ENCODE measurements around the gene ATP13A3. TPM values are rescaled to one million over a fixed set of nuclear protein-coding genes. Genes with fewer than 3 reads are reported as not detected.
A peak's percentile ranks its signal among the peaks of the same experiment; 100 is the strongest.
"Not testable (repeated sequence)": the region's sequence is repeated elsewhere in the genome, so short reads cannot be mapped to it uniquely, and the experiment has no call there.

ATP13A3 gene
- total RNA-seq: 100 to 1,000 TPM; 188 to 284 TPM

DNA sequence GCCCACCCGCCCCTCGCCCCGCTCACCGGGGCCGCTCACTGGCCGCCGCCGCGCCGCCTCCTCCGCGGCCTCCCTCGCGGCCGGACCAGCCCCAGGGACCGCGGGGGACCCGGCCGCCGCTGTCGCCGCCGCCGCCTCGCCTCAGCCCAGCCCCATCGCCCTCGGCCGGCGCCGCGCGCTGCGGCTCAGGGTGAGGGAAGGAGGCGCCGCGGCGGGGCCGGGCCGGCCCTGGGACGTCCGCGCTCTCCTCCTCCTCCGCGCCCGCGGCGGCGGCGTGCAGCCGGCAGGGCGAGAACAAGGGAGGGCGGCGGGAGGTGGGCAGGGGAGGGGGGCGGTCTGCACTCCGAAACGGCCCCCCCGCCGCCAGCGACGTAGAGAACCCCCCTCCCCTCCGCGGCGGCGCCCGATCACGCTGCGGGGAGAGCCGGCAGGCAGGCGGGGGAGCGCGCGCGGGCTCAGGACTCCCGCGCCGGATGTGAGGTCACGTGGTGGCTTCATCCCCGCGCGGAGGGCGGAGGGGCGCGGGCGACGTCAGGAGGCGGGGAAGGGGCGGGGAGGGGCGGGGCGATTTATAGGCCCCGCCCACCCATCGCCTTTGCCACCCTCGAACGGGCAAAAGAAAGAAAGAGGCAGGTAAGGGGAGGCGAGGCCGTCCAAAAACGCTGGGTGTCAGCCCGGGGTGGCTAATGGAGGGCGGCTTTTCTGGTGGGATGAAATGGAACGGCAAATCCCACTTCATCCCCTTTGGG is at the start of gene ATP13A3:
TSS of gene ATP13A3 (minus strand) at position 463 of the 749 bp plus-strand sequence. CDS start 24,812 bp downstream, outside the sequence.
- Histone ChIP-seq H3K27ac (peak within 1 kb of the TSS; percentile 91 to 95), H3K9me3 (no peaks in the 10 kb centered on the region), H3K36me3 (peaks cover 7% of the 10 kb centered on the region), H3K27me3 (no peaks in the 10 kb centered on the region), H3K4me1 (peaks cover 0 to 67% of the 10 kb centered on the region in 2 donors), H3K4me3 (peak within 1 kb of the TSS; percentile 79 to 84)
- TF ChIP-seq, protein P1, sequence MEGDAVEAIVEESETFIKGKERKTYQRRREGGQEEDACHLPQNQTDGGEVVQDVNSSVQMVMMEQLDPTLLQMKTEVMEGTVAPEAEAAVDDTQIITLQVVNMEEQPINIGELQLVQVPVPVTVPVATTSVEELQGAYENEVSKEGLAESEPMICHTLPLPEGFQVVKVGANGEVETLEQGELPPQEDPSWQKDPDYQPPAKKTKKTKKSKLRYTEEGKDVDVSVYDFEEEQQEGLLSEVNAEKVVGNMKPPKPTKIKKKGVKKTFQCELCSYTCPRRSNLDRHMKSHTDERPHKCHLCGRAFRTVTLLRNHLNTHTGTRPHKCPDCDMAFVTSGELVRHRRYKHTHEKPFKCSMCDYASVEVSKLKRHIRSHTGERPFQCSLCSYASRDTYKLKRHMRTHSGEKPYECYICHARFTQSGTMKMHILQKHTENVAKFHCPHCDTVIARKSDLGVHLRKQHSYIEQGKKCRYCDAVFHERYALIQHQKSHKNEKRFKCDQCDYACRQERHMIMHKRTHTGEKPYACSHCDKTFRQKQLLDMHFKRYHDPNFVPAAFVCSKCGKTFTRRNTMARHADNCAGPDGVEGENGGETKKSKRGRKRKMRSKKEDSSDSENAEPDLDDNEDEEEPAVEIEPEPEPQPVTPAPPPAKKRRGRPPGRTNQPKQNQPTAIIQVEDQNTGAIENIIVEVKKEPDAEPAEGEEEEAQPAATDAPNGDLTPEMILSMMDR (IDR thresholded peaks at IDR 0.05): no peak
- DNase-seq (ENCODE audit: low spot score): peak; percentile 90

DNA sequence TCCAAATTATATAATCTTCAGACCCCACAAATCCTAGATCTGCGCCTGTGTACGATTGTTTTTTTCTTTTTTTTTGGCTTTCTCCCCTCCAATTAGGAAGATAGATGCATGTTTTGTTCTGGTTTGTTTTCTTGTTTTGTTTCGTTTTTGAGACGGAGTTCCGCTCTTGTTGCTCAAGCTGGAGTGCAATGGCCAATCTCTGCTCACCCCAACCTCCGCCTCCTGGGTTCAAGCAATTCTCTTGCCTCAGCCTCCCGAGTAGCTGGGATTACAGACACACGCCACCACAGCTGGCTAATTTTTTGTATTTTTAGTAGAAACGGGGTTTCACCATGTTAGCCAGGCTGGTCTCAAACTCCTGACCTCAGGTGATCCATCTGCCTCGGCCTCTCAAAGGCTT is 48.4 kb upstream of the ATP13A3 start:
- H3K36me3 ChIP-seq; H3K27ac ChIP-seq; H3K4me3 ChIP-seq; H3K27me3 ChIP-seq; DNase-seq (ENCODE audit: low spot score); H3K9me3 ChIP-seq: not testable (repeated sequence)
- H3K4me1 ChIP-seq: peaks cover 0 to 15% of the 10 kb centered on the region in 2 donors

DNA sequence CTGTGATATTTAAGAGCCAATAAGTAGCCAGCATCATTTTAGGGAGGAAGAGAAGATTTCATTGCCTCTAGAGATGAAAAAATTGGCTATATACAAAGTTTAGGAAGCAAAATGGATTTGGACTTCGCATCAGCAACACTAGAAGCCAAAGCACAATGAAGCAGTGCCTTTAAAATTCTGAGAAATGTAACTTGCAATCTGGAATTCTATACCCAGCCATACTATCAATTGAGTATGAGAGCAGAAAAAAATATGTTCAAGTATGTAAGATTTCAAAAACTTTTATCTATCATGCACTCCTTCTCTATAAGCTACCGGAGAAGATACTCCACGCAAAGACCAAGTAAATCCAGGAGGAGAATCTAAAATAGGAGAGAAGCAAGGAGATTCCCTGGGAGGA is 47.4 kb upstream of the ATP13A3 start:
- TF ChIP-seq, protein P1 (IDR thresholded peaks at IDR 0.05): no peak

DNA sequence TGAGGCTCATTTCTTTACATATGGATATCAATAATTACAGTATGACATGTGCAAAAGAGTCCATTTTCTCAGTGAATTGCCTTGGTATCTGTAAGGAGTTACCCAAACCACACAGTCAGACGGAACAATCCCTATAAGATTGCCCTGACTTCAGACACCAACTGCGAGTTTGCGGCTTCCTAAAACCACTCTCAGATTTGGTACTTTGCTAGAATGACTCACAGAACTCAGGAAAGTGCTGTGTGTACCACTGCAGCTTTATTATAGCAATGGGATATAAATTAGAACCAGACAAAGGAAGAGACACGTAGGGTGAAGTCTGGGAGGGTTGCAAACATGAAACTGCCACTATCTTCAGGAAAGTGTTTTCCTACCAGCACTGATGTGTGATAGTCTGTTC is 45.8 kb upstream of the ATP13A3 start:
- TF ChIP-seq, protein P1 (IDR thresholded peaks at IDR 0.05): no peak

More for the DNA sequence above, 47.4 kb upstream of the ATP13A3 start:
- Histone ChIP-seq H3K9me3 (peaks cover 0 to 9% of the 10 kb centered on the region in 2 donors), H3K4me3 (no peak overlapping the region), H3K27me3 (no peaks in the 10 kb centered on the region), H3K36me3 (no peaks in the 10 kb centered on the region), H3K27ac (no peak overlapping the region), H3K4me1 (peaks cover 0 to 14% of the 10 kb centered on the region in 2 donors)
- DNase-seq (ENCODE audit: low spot score): no peak

DNA sequence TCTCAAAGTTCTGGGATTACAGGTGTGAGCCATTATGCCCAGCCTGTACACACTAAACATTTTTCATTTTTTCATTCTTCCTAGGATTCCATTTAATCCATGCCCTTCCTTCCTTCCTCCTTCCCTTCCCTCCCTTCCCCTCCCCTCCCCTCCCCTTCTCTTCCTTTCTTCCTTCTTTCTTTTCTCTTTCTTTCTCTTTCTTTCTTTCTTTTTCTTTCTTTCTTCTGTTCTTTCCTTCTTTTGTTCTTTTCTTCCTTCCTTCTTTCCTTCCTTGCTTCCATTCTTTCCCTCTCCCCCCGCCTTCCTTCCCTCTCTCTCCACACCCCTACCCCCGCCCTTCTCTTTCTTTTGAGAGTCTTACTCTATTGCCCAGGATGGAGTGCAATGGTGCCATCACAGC is 40.9 kb upstream of the ATP13A3 start:
- no peaks in the 10 kb centered on the region for H3K36me3 ChIP-seq
- no peak overlapping the region for H3K27ac ChIP-seq
- H3K4me3 ChIP-seq: no peak overlapping the region
- H3K9me3 ChIP-seq: no peaks in the 10 kb centered on the region
- no peak for DNase-seq (ENCODE audit: low spot score)
- TF ChIP-seq, protein P1 (IDR thresholded peaks at IDR 0.05): no peak
- no peaks in the 10 kb centered on the region for H3K27me3 ChIP-seq
- H3K4me1 ChIP-seq: no peaks in the 10 kb centered on the region

More for the DNA sequence above, 45.8 kb upstream of the ATP13A3 start:
- Histone ChIP-seq H3K9me3 (peaks cover 0 to 9% of the 10 kb centered on the region in 2 donors), H3K27ac (no peak overlapping the region), H3K27me3 (no peaks in the 10 kb centered on the region), H3K4me3 (no peak overlapping the region), H3K36me3 (no peaks in the 10 kb centered on the region), H3K4me1 (peaks cover 0 to 9% of the 10 kb centered on the region in 2 donors)
- no peak for DNase-seq (ENCODE audit: low spot score)

DNA sequence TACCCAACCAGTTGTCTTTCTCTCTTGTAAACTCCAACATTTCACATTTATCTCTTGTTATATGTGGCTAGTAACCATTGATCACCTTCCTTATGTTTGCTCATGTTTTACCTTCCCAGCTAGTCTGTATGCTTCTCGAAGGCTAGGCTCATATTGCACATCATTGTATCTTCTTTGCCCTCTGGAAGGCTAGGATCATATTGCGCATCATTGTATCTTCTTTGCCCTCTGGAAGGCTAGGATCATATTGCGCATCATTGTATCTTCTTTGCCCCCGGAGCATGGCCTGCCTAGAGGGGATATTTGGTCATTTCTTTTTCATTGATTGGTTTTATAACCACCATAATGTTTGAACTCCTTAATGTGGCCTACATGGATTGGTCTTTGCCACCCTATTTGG is 39.4 kb upstream of the ATP13A3 start:
- no peak for DNase-seq (ENCODE audit: low spot score)
- Histone ChIP-seq H3K27ac (peak overlapping the region in 1 of 2 donors; percentile 67), H3K27me3 (no peaks in the 10 kb centered on the region), H3K4me1 (peaks cover 0 to 14% of the 10 kb centered on the region in 2 donors), H3K9me3 (no peaks in the 10 kb centered on the region), H3K36me3 (no peaks in the 10 kb centered on the region), H3K4me3 (no peak overlapping the region)
- TF ChIP-seq, protein P1 (IDR thresholded peaks at IDR 0.05): no peak

Data from right atrium auricular region (tissue), 2 donors.